GM18517 (cell line): Measurements from ENCODE around the gene CDC37.

Source experiments
- ATAC-seq: cut with Tn5 transposase; IDR thresholded peaks from one replicate; pipeline ENCODE4 v1.9.1; 2021; ENCODE audit warnings: mild to moderate bottlenecking, moderate library complexity; ENCODE audit not compliant: unreplicated experiment

CDC37 gene

GRCh38 chr19:10362259-10362658 lies 41.1 kb downstream of the CDC37 start:
- ATAC-seq = no peak

- ATAC-seq = no peak
These were observed 41.8 kb downstream of the CDC37 start for GRCh38 chr19:10361569-10362011.

GRCh38 chr19:10356431-10356830 lies 46.9 kb downstream of the CDC37 start:
- no peak for ATAC-seq

GRCh38 chr19:10353793-10354391 lies 49.5 kb downstream of the CDC37 start:
- no peak for ATAC-seq

- ATAC-seq = no peak
These were observed 50.3 kb downstream of the CDC37 start for GRCh38 chr19:10352764-10353671.

GRCh38 chr19:10346509-10346908 lies 56.8 kb downstream of the CDC37 start:
- no peak for ATAC-seq

GRCh38 chr19:10344780-10345179 lies 58.6 kb downstream of the CDC37 start:
- ATAC-seq = no peak

- no peak for ATAC-seq
These were observed 59.8 kb downstream of the CDC37 start for GRCh38 chr19:10343495-10343894.
